ENCODE results near the gene HNRNPCL1. TPM values are rescaled to one million over a fixed set of nuclear protein-coding genes. Genes with fewer than 3 reads are reported as not detected.
"Not testable (repeated sequence)": the region's sequence is repeated elsewhere in the genome, so short reads cannot be mapped to it uniquely, and the experiment has no call there.

HNRNPCL1 gene
- total and polyA plus RNA-seq, 2 of the 8 experiments (the other 6 are each of a cell fraction or from before 2014, with no cell fraction given): not detected

GRCh38 chr1:12886101-12886500 is 37.6 kb upstream of the HNRNPCL1 start, which contains the start of gene PRAMEF4:
TSS of gene PRAMEF4 (minus strand) at chr1:12886201. CDS start at chr1:12883394, 2,807 bp downstream.
- CTCF ChIA-PET (ENCODE audit: partially characterized antibody); H2BK20ac ChIP-seq (ENCODE audit: low read length); H3K23ac ChIP-seq (ENCODE audit: insufficient read length); FAIRE-seq; H3K18ac ChIP-seq (ENCODE audit: extremely low read depth, low read length); H3K27me3 ChIP-seq (replicated peaks in 1 of 4; ENCODE audit: control insufficient read depth in 3 of 4, extremely low read depth in 1 of 4, insufficient read depth in 3 of 4, low read length in 3 of 4); H3K4me1 ChIP-seq (replicated peaks in 1 of 4; ENCODE audit: control insufficient read depth in 3 of 4, insufficient read depth in 4 of 4, low read length in 3 of 4); H2BK12ac ChIP-seq (ENCODE audit: low read depth, low read length); H2AK5ac ChIP-seq (ENCODE audit: low read depth, low read length); H3K4ac ChIP-seq (replicated peaks; ENCODE audit: insufficient read length, low read depth, low read length); H3K56ac ChIP-seq (replicated peaks; ENCODE audit: insufficient read length, low read depth, low read length); H4K20me1 ChIP-seq (replicated peaks in 1 of 2; ENCODE audit: control insufficient read depth in 1 of 2, insufficient read depth in 2 of 2, low read length in 2 of 2); H3K36me3 ChIP-seq (ENCODE audit: control insufficient read depth in 2 of 4, insufficient read depth in 4 of 4, low read length in 3 of 4); H4K91ac ChIP-seq (replicated peaks; ENCODE audit: insufficient read length, low read length); DNase-seq (ENCODE audit: low read depth in 1 of 2, low spot score in 2 of 2); H3K23me2 ChIP-seq (ENCODE audit: low read depth, low read length); H3K79me2 ChIP-seq (ENCODE audit: control insufficient read depth in 1 of 2, insufficient read depth in 2 of 2, low read length in 2 of 2); H2AFZ ChIP-seq (ENCODE audit: low read length); POLR2A ChIA-PET (ENCODE audit: partially characterized antibody); H3K4me2 ChIP-seq (ENCODE audit: insufficient read depth in 1 of 2, low read depth in 2 of 2, low read length in 2 of 2); H3K27ac ChIP-seq (ENCODE audit: low read depth, low read length); H2BK120ac ChIP-seq (replicated peaks; ENCODE audit: low read depth, low read length); H4K8ac ChIP-seq (ENCODE audit: extremely low read depth, insufficient read depth, low read length); H3K14ac ChIP-seq (ENCODE audit: insufficient read length); H4K5ac ChIP-seq (ENCODE audit: insufficient read length, low read depth, low read length); H3K4me3 ChIP-seq (ENCODE audit: extremely low read depth in 1 of 4, insufficient read depth in 2 of 4, low read depth in 3 of 4, low read length in 4 of 4); H2BK5ac ChIP-seq (ENCODE audit: low read depth, low read length); H3K79me1 ChIP-seq (ENCODE audit: low read depth, low read length); H2BK15ac ChIP-seq (ENCODE audit: low read length); H3K9ac ChIP-seq (replicated peaks in 1 of 4; ENCODE audit: extremely low read depth in 1 of 4, low read depth in 3 of 4, low read length in 3 of 4): not testable (repeated sequence)
- 86% methylated on average over 2 of the region's 3 CpGs; no CpG with 5 or more reads in 1 of the 2 experiments for WGBS, 2 experiments (ENCODE audit: extremely low coverage in 1 of 2, insufficient coverage in 1 of 2, insufficient read length in 1 of 2, insufficient replicate concordance in 2 of 2, low coverage in 1 of 2, low lambda C conversion rate in 2 of 2, missing lambda C conversion rate in 1 of 2)
- peaks cover 2 to 13% of the 10 kb centered on the region in 2 experiments; a peak in 3 of 4 replicates for H3K9me3 ChIP-seq (ENCODE audit: insufficient read depth in 2 of 2, low read depth in 1 of 2, low read length in 1 of 2)

GRCh38 chr1:12878453-12878852 is 29.9 kb upstream of the HNRNPCL1 start:
- H2BK12ac ChIP-seq (ENCODE audit: low read depth, low read length); H3K27me3 ChIP-seq (replicated peaks in 1 of 4; ENCODE audit: control insufficient read depth in 3 of 4, extremely low read depth in 1 of 4, insufficient read depth in 3 of 4, low read length in 3 of 4); H3K79me2 ChIP-seq (ENCODE audit: control insufficient read depth in 1 of 2, insufficient read depth in 2 of 2, low read length in 2 of 2); H3K36me3 ChIP-seq (ENCODE audit: control insufficient read depth in 2 of 4, insufficient read depth in 4 of 4, low read length in 3 of 4); H3K4me1 ChIP-seq (replicated peaks in 1 of 4; ENCODE audit: control insufficient read depth in 3 of 4, insufficient read depth in 4 of 4, low read length in 3 of 4); FAIRE-seq; H3K23ac ChIP-seq (ENCODE audit: insufficient read length); H4K20me1 ChIP-seq (replicated peaks in 1 of 2; ENCODE audit: control insufficient read depth in 1 of 2, insufficient read depth in 2 of 2, low read length in 2 of 2); H3K18ac ChIP-seq (ENCODE audit: extremely low read depth, low read length); H3K56ac ChIP-seq (replicated peaks; ENCODE audit: insufficient read length, low read depth, low read length); H4K5ac ChIP-seq (ENCODE audit: insufficient read length, low read depth, low read length); H3K4me2 ChIP-seq (ENCODE audit: insufficient read depth in 1 of 2, low read depth in 2 of 2, low read length in 2 of 2); H3K27ac ChIP-seq (ENCODE audit: low read depth, low read length); H2BK120ac ChIP-seq (replicated peaks; ENCODE audit: low read depth, low read length); POLR2A ChIA-PET (ENCODE audit: partially characterized antibody); H3K9ac ChIP-seq (replicated peaks in 1 of 4; ENCODE audit: extremely low read depth in 1 of 4, low read depth in 3 of 4, low read length in 3 of 4); H2AK5ac ChIP-seq (ENCODE audit: low read depth, low read length); H2AFZ ChIP-seq (ENCODE audit: low read length); H3K79me1 ChIP-seq (ENCODE audit: low read depth, low read length); DNase-seq (ENCODE audit: low read depth in 1 of 2, low spot score in 2 of 2); H3K4ac ChIP-seq (replicated peaks; ENCODE audit: insufficient read length, low read depth, low read length); H3K14ac ChIP-seq (ENCODE audit: insufficient read length); H2BK5ac ChIP-seq (ENCODE audit: low read depth, low read length); H3K23me2 ChIP-seq (ENCODE audit: low read depth, low read length); H2BK20ac ChIP-seq (ENCODE audit: low read length); H4K8ac ChIP-seq (ENCODE audit: extremely low read depth, insufficient read depth, low read length); H2BK15ac ChIP-seq (ENCODE audit: low read length); CTCF ChIA-PET (ENCODE audit: partially characterized antibody); H3K4me3 ChIP-seq (ENCODE audit: extremely low read depth in 1 of 4, insufficient read depth in 2 of 4, low read depth in 3 of 4, low read length in 4 of 4); H4K91ac ChIP-seq (replicated peaks; ENCODE audit: insufficient read length, low read length): not testable (repeated sequence)
- WGBS, 2 experiments (ENCODE audit: extremely low coverage in 1 of 2, insufficient coverage in 1 of 2, insufficient read length in 1 of 2, insufficient replicate concordance in 2 of 2, low coverage in 1 of 2, low lambda C conversion rate in 2 of 2, missing lambda C conversion rate in 1 of 2): 78% methylated on average over 3 of the region's 4 CpGs; no CpG with 5 or more reads in 1 of the 2 experiments
- H3K9me3 ChIP-seq (ENCODE audit: insufficient read depth in 2 of 2, low read depth in 1 of 2, low read length in 1 of 2): peaks cover 0 to 19% of the 10 kb centered on the region in 2 experiments; a peak in 2 of 4 replicates

Measured in H1 (cell line).